ENCODE measurements around the gene RALGPS1. TPM values are rescaled to one million over a fixed set of nuclear protein-coding genes. Genes with fewer than 3 reads are reported as not detected.

Gene RALGPS1
- polyA plus RNA-seq, 2 of the 4 experiments (the other 2 are of a cell fraction): 5.0 to 7.9 TPM

DNA sequence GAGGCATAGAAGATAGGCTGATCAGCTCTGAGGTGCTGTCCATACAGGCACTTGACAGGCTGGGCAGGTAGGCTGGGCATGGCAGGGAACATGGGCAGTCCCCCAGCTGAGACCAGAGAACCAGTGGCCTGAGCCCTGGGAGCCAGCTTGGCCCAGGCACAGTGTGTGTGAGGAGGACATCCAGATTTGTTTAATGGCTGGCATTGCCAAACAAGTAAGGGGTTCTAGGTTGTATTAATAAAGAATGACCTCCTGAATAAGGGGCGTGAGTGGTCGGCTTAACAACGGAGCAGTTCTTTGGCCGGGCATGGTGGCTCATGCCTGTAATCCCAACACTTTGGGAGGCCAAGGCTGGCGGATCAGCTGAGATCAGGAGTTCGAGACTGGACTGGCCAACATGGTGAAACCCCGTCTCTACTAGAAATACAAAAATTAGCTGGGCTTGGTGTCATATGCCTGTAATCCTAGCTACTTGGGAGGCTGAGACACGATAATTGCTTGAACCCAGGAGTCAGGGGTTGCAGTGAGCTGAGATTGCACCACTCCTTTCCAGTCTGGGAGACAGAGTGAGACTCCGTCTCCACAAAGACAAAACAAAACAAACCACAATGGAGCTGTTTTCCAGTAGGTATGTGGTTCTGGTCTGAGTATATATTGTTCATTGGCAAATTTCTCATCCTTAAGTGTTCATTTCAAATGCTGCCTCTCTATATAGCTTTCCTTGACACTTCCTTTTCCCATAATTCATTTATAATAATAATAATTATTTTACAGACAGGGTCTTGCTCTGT, 151.7 kb downstream of the RALGPS1 start:
- DNase-seq (ENCODE audit: low read depth in 1 of 2, low spot score in 1 of 2) (no peak), ATAC-seq (no peak), FAIRE-seq (no peak)
- Histone ChIP-seq H3K4me2 (no peak overlapping the region), H3K9me3 (no peaks in the 10 kb centered on the region), H3K4me1 (no peaks in the 10 kb centered on the region), H3K27ac (no peak overlapping the region), H3K4me3 (no peak overlapping the region)
- CTCF ChIA-PET: interaction anchor here (0.6 to 0.9 kb wide), 4 partner anchors 9 to 803 kb away, joined by 3 read pairs; no protein-coding TSS in a partner anchor
- POLR2A ChIA-PET: no interaction called here
- WGBS (ENCODE audit: missing lambda C conversion rate): 80% methylated on average over 7 of the region's 9 CpGs
- TF ChIP-seq, protein P1, sequence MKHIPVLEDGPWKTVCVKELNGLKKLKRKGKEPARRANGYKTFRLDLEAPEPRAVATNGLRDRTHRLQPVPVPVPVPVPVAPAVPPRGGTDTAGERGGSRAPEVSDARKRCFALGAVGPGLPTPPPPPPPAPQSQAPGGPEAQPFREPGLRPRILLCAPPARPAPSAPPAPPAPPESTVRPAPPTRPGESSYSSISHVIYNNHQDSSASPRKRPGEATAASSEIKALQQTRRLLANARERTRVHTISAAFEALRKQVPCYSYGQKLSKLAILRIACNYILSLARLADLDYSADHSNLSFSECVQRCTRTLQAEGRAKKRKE (CRISPR knock-in tag; IDR thresholded peaks at IDR 0.05; ENCODE audit: low read depth): no peak
- TF ChIP-seq CBX2 (IDR thresholded peaks at IDR 0.05; ENCODE audit: borderline replicate concordance, low read depth) (no peak), ZC3H11A (IDR thresholded peaks at IDR 0.05) (no peak), FOXS1 (CRISPR knock-in tag; IDR thresholded peaks at IDR 0.05) (no peak), RARB (CRISPR knock-in tag; IDR thresholded peaks at IDR 0.05) (no peak)

DNA sequence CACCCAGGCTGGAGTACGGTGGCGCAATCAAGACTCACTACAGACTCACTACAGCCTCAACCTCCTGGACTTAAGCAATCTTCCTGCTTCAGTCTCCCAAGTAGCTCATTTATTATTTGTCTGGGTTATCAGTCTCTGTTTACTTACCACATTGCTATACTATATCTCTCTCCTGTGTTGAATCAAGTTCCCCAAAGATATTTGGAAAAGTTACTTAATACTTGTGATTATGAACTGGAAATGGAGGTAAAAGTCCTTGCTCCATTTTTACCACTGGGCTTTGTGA, 152.2 kb downstream of the RALGPS1 start:
- H3K4me3 ChIP-seq: no peak overlapping the region
- TF ChIP-seq, protein P2, sequence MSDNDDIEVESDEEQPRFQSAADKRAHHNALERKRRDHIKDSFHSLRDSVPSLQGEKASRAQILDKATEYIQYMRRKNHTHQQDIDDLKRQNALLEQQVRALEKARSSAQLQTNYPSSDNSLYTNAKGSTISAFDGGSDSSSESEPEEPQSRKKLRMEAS (IDR thresholded peaks at IDR 0.05): no peak
- TF ChIP-seq, protein P3, sequence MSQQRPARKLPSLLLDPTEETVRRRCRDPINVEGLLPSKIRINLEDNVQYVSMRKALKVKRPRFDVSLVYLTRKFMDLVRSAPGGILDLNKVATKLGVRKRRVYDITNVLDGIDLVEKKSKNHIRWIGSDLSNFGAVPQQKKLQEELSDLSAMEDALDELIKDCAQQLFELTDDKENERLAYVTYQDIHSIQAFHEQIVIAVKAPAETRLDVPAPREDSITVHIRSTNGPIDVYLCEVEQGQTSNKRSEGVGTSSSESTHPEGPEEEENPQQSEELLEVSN (IDR thresholded peaks at IDR 0.05; ENCODE audit: borderline replicate concordance, low read depth): no peak
- TF ChIP-seq JUNB (IDR thresholded peaks at IDR 0.05) (no peak), EP300 (IDR thresholded peaks at IDR 0.05) (no peak), CEBPB (IDR thresholded peaks at IDR 0.05) (peak; percentile 6 to 29; a peak in 2 of 4 replicates), ZFP36 (IDR thresholded peaks at IDR 0.05; ENCODE audit: borderline replicate concordance, partially characterized antibody) (no peak), TP53 (CRISPR knock-in tag; IDR thresholded peaks at IDR 0.05) (no peak), ZNF302 (CRISPR knock-in tag; IDR thresholded peaks at IDR 0.05) (no peak), SREBF2 (IDR thresholded peaks at IDR 0.05) (no peak)
- WGBS (ENCODE audit: missing lambda C conversion rate): 99% methylated on average over 2 of the region's 2 CpGs
- CTCF ChIA-PET: interaction anchor here (0.6 to 0.9 kb wide), 4 partner anchors 10 to 803 kb away, joined by 3 read pairs; no protein-coding TSS in a partner anchor
- no peaks in the 10 kb centered on the region for H3K4me1 ChIP-seq
- H3K4me2 ChIP-seq: no peak overlapping the region
- FAIRE-seq (no peak), ATAC-seq (no peak; a peak in 1 of 6 replicates), DNase-seq (ENCODE audit: low read depth in 1 of 2, low spot score in 1 of 2) (peak in 1 of 2 experiments; percentile 16)
- no peaks in the 10 kb centered on the region; the same call in 2 of the 3 replicates for H3K9me3 ChIP-seq
- POLR2A ChIA-PET: no interaction called here
- no peak overlapping the region for H3K27ac ChIP-seq

DNA sequence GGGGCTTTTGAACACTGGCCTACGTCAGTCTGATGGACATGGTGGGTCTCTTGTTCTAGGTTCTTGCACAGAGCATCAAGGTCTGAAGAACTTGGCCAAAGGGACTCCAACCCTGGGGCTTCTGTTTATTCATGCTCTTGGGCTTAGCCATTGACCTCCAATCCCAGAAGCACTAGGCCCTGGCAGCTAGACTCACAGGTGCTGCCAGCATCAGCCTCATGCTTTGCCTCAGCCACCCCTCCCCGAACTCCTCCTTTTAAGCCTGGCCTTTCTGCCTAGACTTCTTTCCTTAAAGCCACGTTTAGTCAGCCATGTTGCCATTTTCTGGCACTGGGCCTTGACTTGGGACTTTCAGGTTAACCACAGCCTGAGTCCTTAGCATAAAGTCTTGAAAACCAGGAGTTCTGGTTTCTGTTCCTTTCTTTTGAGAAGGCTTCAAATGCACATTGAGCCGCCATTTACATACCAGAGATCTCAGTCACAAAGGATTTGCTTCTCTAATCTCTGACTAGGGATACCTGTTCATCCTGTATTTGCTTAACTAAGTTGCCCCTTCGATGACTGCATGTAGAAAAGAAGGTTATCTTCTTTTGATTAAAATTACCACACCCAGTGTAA, 153.1 kb downstream of the RALGPS1 start:
- 55% methylated on average over 5 of the region's 5 CpGs for WGBS (ENCODE audit: missing lambda C conversion rate)
- no peak overlapping the region for H3K4me2 ChIP-seq
- no peak overlapping the region for H3K27ac ChIP-seq
- ATAC-seq (no peak), DNase-seq (ENCODE audit: low read depth in 1 of 2, low spot score in 1 of 2) (no peak), FAIRE-seq (no peak)
- H3K4me1 ChIP-seq: no peaks in the 10 kb centered on the region
- no peak overlapping the region for H3K4me3 ChIP-seq
- ChIA-PET CTCF (interaction anchor here (1.4 kb wide), 1 partner anchor 131 kb away, joined by 3 read pairs; no protein-coding TSS in a partner anchor), POLR2A (no interaction called here)
- TF ChIP-seq EHMT2 (IDR thresholded peaks at IDR 0.05; ENCODE audit: low read depth) (no peak), NPAS2 (CRISPR knock-in tag; IDR thresholded peaks at IDR 0.05; ENCODE audit: borderline replicate concordance) (no peak), CEBPB (IDR thresholded peaks at IDR 0.05) (no peak), GATA3 (IDR thresholded peaks at IDR 0.05; ENCODE audit: borderline replicate concordance) (no peak), PHF8 (IDR thresholded peaks at IDR 0.05; ENCODE audit: borderline replicate concordance, low read depth) (no peak), KDM1A (IDR thresholded peaks at IDR 0.05; ENCODE audit: low read depth) (no peak), TFCP2L1 (CRISPR knock-in tag; IDR thresholded peaks at IDR 0.05) (no peak), JUNB (IDR thresholded peaks at IDR 0.05) (no peak), TP53 (CRISPR knock-in tag; IDR thresholded peaks at IDR 0.05) (no peak)
- TF ChIP-seq, protein P3 (IDR thresholded peaks at IDR 0.05; ENCODE audit: borderline replicate concordance, low read depth): no peak
- TF ChIP-seq, protein P2 (IDR thresholded peaks at IDR 0.05): no peak
- no peaks in the 10 kb centered on the region; the same call in 2 of the 3 replicates for H3K9me3 ChIP-seq

Data from A549 (cell line).